H54 (cell line): ENCODE results near the gene TMEM259.

Experiments
- DNase-seq: peaks from one replicate; pipeline ENCODE4 v3.0.0; 2011; ENCODE audit warnings: low spot score, mixed read lengths; ENCODE audit not compliant: insufficient read length
- FAIRE-seq: peaks from 3 replicates; lab custom pipeline; 2011; peaks lifted over from hg19 to GRCh38; lab: Jason Lieb, UNC
- POLR2A ChIP-seq: IDR thresholded peaks from 2 replicates; pipeline ENCODE4 v1.6.1; 2011; ENCODE audit warnings: low read depth, mild to moderate bottlenecking, low read length

Gene TMEM259

GRCh38 chr19:961866-962620, 58.9 kb downstream of the TMEM259 start:
- DNase-seq (peak; percentile 71), FAIRE-seq (no peak)
- TF ChIP-seq POLR2A: no peak

- no peak for TF ChIP-seq POLR2A
- no peak for DNase-seq
These were observed 60.4 kb downstream of the TMEM259 start for GRCh38 chr19:960601-960938.

GRCh38 chr19:960020-960419, 60.9 kb downstream of the TMEM259 start:
- FAIRE-seq (no peak), DNase-seq (no peak)
- TF ChIP-seq POLR2A: no peak

More at GRCh38 chr19:960601-960938, 60.4 kb downstream of the TMEM259 start:
- no peak for FAIRE-seq
